HepG2 (cell line): ENCODE results near the gene JTB. TPM values are rescaled to one million over a fixed set of nuclear protein-coding genes. Genes with fewer than 3 reads are reported as not detected.

Source experiments
- ARID5B ChIP-seq: IDR thresholded peaks from 2 replicates; pipeline ENCODE4 v1.4.0; 2020; ENCODE audit warnings: mild to moderate bottlenecking, missing genetic modification reagents
- ATM ChIP-seq: fragments of 450-650 bp; IDR thresholded peaks from 2 replicates; pipeline ENCODE4 v1.7.1; 2017; ENCODE audit warnings: mild to moderate bottlenecking, borderline replicate concordance
- ATRX ChIP-seq: sonication (generic); formaldehyde crosslinking; IDR thresholded peaks from 2 replicates; pipeline ENCODE4 v1.4.0; 2020; ENCODE audit warnings: missing genetic modification reagents, borderline replicate concordance
- CBFB ChIP-seq: sonication (generic); formaldehyde crosslinking; IDR thresholded peaks from 2 replicates; pipeline ENCODE4 v1.4.0; 2020; ENCODE audit warnings: missing genetic modification reagents
- CHD4 ChIP-seq: fragments of 200-600 bp; sonication (generic); IDR thresholded peaks from 2 replicates; pipeline ENCODE4 v1.7.0; 2017; ENCODE audit warnings: mild to moderate bottlenecking, low read length, borderline replicate concordance
- GATAD2A ChIP-seq: IDR thresholded peaks from 2 replicates; pipeline ENCODE4 v1.6.1; 2016
- GZF1 ChIP-seq: sonication (generic); formaldehyde crosslinking; IDR thresholded peaks from 2 replicates; pipeline ENCODE4 v1.5.1; 2020; ENCODE audit warnings: mild to moderate bottlenecking, missing genetic modification reagents
- IKZF5 ChIP-seq: IDR thresholded peaks from 2 replicates; pipeline ENCODE4 v1.6.1; 2018; ENCODE audit warnings: missing genetic modification reagents, mild to moderate bottlenecking, missing compliant biosample characterization
- MEF2D ChIP-seq: sonication (generic); formaldehyde crosslinking; IDR thresholded peaks from 2 replicates; pipeline ENCODE4 v1.5.1; 2020; ENCODE audit warnings: mild to moderate bottlenecking, missing genetic modification reagents
- NCOR1 ChIP-seq: fragments of 200-600 bp; sonication (generic); IDR thresholded peaks from 2 replicates; pipeline ENCODE4 v1.7.0; 2017; ENCODE audit warnings: antibody characterized with exemption, low read length, borderline replicate concordance
- NFATC3 ChIP-seq: sonication (generic); formaldehyde crosslinking; IDR thresholded peaks from 2 replicates; pipeline ENCODE4 v1.5.1; 2020; ENCODE audit warnings: mild to moderate bottlenecking, missing genetic modification reagents
- NFYB ChIP-seq: sonication (generic); formaldehyde crosslinking; IDR thresholded peaks from 2 replicates; pipeline ENCODE4 v1.4.0; 2020; ENCODE audit warnings: missing genetic modification reagents
- NKX3-1 ChIP-seq: sonication (generic); formaldehyde crosslinking; IDR thresholded peaks from 2 replicates; pipeline ENCODE4 v1.5.0; 2020; ENCODE audit warnings: missing genetic modification reagents
- NRL ChIP-seq: sonication (generic); formaldehyde crosslinking; IDR thresholded peaks from 2 replicates; pipeline ENCODE4 v1.5.0; 2020; ENCODE audit warnings: missing genetic modification reagents, mild to moderate bottlenecking, moderate library complexity, borderline replicate concordance
- PCBP2 ChIP-seq: fragments of 200-400 bp; formaldehyde crosslinking; optimal IDR thresholded peaks from 2 replicates; pipeline ENCODE3; 2018; ENCODE audit warnings: low read length, low read depth; ENCODE audit not compliant: poor library complexity, severe bottlenecking
- POLR2AphosphoS2 ChIP-seq: IDR thresholded peaks from 2 replicates; pipeline ENCODE4 v1.6.1; 2011; ENCODE audit warnings: low read depth, low read length, improper control_type of control experiment
- POLR2G ChIP-seq: fragments of 200-400 bp; formaldehyde crosslinking; IDR thresholded peaks from 2 replicates; pipeline ENCODE4 v1.6.1; 2018; ENCODE audit warnings: mild to moderate bottlenecking, low read depth, low read length, moderate library complexity
- RAD51 ChIP-seq: fragments of 450-650 bp; IDR thresholded peaks from 2 replicates; pipeline ENCODE4 v1.6.1; 2016; ENCODE audit warnings: borderline replicate concordance
- SAP130 ChIP-seq: IDR thresholded peaks from 2 replicates; pipeline ENCODE4 v1.6.1; 2016; ENCODE audit warnings: low read depth
- ZNF10 ChIP-seq: sonication (generic); formaldehyde crosslinking; IDR thresholded peaks from 2 replicates; pipeline ENCODE4 v1.4.0; 2020; ENCODE audit warnings: mild to moderate bottlenecking, low read depth, missing genetic modification reagents, borderline replicate concordance
- ZNF264 ChIP-seq: sonication (generic); formaldehyde crosslinking; IDR thresholded peaks from 2 replicates; pipeline ENCODE4 v1.4.0; 2020; ENCODE audit warnings: missing genetic modification reagents
- ZNF275 ChIP-seq: sonication (generic); formaldehyde crosslinking; IDR thresholded peaks from 2 replicates; pipeline ENCODE4 v1.8.0; 2022; ENCODE audit warnings: missing genetic modification reagents, mild to moderate bottlenecking, inconsistent platforms, borderline replicate concordance
- ZNF3 ChIP-seq: IDR thresholded peaks from 2 replicates; pipeline ENCODE4 v1.7.0; 2017; ENCODE audit warnings: inconsistent platforms
- ZNF30 ChIP-seq: sonication (generic); formaldehyde crosslinking; IDR thresholded peaks from 2 replicates; pipeline ENCODE4 v1.5.0; 2020; ENCODE audit warnings: mild to moderate bottlenecking, missing genetic modification reagents
- ZNF33A ChIP-seq: sonication (generic); formaldehyde crosslinking; IDR thresholded peaks from 2 replicates; pipeline ENCODE4 v1.5.1; 2020; ENCODE audit warnings: missing genetic modification reagents, mild to moderate bottlenecking, moderate library complexity, borderline replicate concordance
- ZNF468 ChIP-seq: sonication (generic); formaldehyde crosslinking; IDR thresholded peaks from 2 replicates; pipeline ENCODE4 v1.8.0; 2022; ENCODE audit warnings: mild to moderate bottlenecking, moderate library complexity, missing genetic modification reagents
- polyA plus RNA-seq, 8 experiments: library from polyadenylated mRNA; depleted of rRNA in 3 of 8; stranded (reverse) in 7 of 8; unstranded in 1 of 8; fragments of >200 nt; fragmentation: Illumina TruSeq in 4 of 8; extraction: Trizol in 4 of 8; gene quantifications; 2 replicates each; pipeline versions ENCODE4 v1.2.1 to v1.2.3, GENCODE V29; 2011 to 2016; ENCODE audit warnings: low read depth in 4 of 8, missing spikeins in 1 of 8, mixed read lengths in 1 of 8; ENCODE audit not compliant: insufficient read depth in 1 of 8
- total RNA-seq, 5 experiments: library from RNA; depleted of rRNA; stranded (reverse); fragments of >200 nt; fragmentation: Illumina TruSeq; extraction: Trizol; gene quantifications; 2 replicates each; pipeline ENCODE4 v1.2.3, GENCODE V29; 2016; ENCODE audit warnings: low read depth in 1 of 5

JTB gene
- total and polyA plus RNA-seq, 2 of the 13 experiments (the other 11 are each of a cell fraction or from before 2014, with no cell fraction given), result 96.7 to 99.2 TPM

GRCh38 chr1:153963030-153963849 is 14.2 kb downstream of the JTB start, which contains the start of gene SLC39A1 (continued):
- TF ChIP-seq ZNF275 (CRISPR knock-in tag) (peak; percentile 86; the same call in 1 of the 2 replicates), ATRX (no peak), ZNF10 (no peak), GZF1 (no peak), ZNF33A (CRISPR knock-in tag) (no peak), ATM (no peak), ARID5B (CRISPR knock-in tag) (no peak), POLR2AphosphoS2 (no peak), POLR2G (peak; percentile 72), NCOR1 (0 out of 2 replicates have a peak, but pooled peaks have one; percentile 15), ZNF264 (CRISPR knock-in tag) (no peak; the same call in 1 of the 2 replicates), NRL (CRISPR knock-in tag) (no peak), SAP130 (peak; percentile 57), MEF2D (CRISPR knock-in tag) (0 out of 2 replicates have a peak, but pooled peaks have one; percentile 48), CHD4 (no peak), PCBP2 (no peak), RAD51 (no peak), NKX3-1 (no peak), CBFB (CRISPR knock-in tag) (no peak), ZNF30 (no peak), ZNF468 (CRISPR knock-in tag) (no peak), NFYB (CRISPR knock-in tag) (peak; percentile 88), NFATC3 (CRISPR knock-in tag) (no peak), IKZF5 (no peak), ZNF3 (CRISPR knock-in tag) (no peak), GATAD2A (CRISPR knock-in tag) (no peak)
